Measurements from ENCODE around the gene GAST. TPM values are rescaled to one million over a fixed set of nuclear protein-coding genes. Genes with fewer than 3 reads are reported as not detected.

The GAST gene
- total and polyA plus RNA-seq, 2 experiments from 2014 or later, result not detected

- TF ChIP-seq CTCF (conservative IDR thresholded peaks at IDR 0.05; ENCODE audit: low read depth in 2 of 2), result no peak
- TF ChIP-seq REST (IDR thresholded peaks at IDR 0.05; ENCODE audit: unreplicated experiment), result no peak
- no peak for TF ChIP-seq NANOG (IDR thresholded peaks at IDR 0.05; ENCODE audit: borderline replicate concordance)
- no peak for TF ChIP-seq CREB1 (CRISPR knock-in tag; IDR thresholded peaks at IDR 0.05; ENCODE audit: low read depth)
- TF ChIP-seq, protein P1, sequence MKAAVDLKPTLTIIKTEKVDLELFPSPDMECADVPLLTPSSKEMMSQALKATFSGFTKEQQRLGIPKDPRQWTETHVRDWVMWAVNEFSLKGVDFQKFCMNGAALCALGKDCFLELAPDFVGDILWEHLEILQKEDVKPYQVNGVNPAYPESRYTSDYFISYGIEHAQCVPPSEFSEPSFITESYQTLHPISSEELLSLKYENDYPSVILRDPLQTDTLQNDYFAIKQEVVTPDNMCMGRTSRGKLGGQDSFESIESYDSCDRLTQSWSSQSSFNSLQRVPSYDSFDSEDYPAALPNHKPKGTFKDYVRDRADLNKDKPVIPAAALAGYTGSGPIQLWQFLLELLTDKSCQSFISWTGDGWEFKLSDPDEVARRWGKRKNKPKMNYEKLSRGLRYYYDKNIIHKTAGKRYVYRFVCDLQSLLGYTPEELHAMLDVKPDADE (IDR thresholded peaks at IDR 0.05), result no peak
- no peak for TF ChIP-seq ZNF114 (CRISPR knock-in tag; IDR thresholded peaks at IDR 0.05)
- no peak for TF ChIP-seq STAT1 (IDR thresholded peaks at IDR 0.05; ENCODE audit: unreplicated experiment)
Measured at GRCh38 chr17:41710472-41711090, 1.6 kb upstream of the GAST start (continued).

DNA sequence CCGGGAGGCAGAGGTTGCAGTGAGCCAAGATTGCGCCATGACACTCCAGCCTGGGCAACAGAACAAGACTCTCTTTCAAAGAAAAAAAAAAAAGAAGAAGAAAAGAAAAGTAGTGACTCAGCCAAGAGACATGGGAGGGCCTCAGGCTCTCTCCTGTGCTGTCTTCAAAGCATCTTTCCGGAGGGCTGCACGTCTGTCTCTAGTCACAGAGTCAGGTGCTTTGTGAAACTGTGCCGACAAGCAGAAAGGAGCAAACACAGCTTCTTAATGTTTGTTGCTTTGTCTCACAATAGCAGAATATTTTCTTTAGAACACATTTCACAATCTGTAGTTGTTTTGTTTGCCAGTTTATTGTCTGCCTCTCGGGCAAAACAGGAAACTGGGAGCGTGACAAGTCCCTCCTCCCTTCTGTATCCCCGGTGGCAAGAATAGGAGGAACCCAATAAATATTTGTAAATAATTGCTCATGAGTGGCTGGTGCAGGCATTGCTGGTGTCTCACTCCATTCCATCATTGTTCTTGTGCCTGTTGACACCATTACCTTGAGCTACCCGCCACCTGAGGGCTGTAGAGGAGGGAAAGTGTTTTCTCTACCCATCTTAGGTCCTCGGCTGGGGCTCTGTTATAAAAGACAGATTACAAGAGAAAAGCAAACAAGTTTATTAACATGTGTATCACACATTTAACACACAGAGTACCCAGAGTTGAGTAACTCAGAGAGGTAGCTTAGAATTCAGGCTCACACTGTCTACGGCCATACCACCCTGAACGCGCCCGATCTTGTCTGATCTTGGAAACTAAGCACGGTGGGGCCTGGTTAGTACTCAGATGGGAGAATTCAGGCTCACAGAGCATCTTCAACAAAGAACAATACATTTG lies 5.5 kb downstream of the GAST start:
- H3K79me2 ChIP-seq (replicated peaks; ENCODE audit: insufficient read depth), result no peaks in the 10 kb centered on the region
- H3K36me3 ChIP-seq (ENCODE audit: insufficient read depth), result no peaks in the 10 kb centered on the region
- DNase-seq (ENCODE audit: low spot score), result no peak
- H3K27ac ChIP-seq (ENCODE audit: low read depth), result no peak overlapping the region
- H3K4me3 Mint-ChIP-seq, result no peak overlapping the region
- no peaks in the 10 kb centered on the region; the same call in 1 of the 2 replicates for H3K4me1 ChIP-seq (ENCODE audit: insufficient read depth)
- no peak overlapping the region for H3K4me3 ChIP-seq
- H3K9me3 Mint-ChIP-seq, result peaks cover 3% of the 10 kb centered on the region; the same call in 1 of the 3 replicates
- H3F3A ChIP-seq (replicated peaks; ENCODE audit: low read depth), result no peaks in the 10 kb centered on the region
- H3K36me3 Mint-ChIP-seq (ENCODE audit: low read depth), result no peaks in the 10 kb centered on the region
- H3K27me3 Mint-ChIP-seq (ENCODE audit: insufficient read depth, low read depth, poor library complexity), result no peaks in the 10 kb centered on the region
- no peaks in the 10 kb centered on the region for H3K27me3 ChIP-seq (ENCODE audit: insufficient read depth)
- H3K9me2 ChIP-seq (ENCODE audit: insufficient read depth), result no peaks in the 10 kb centered on the region
- no peak overlapping the region for H3K4me2 ChIP-seq
- H3K27ac Mint-ChIP-seq, result no peak overlapping the region
- peaks cover 7% of the 10 kb centered on the region; the same call in 2 of the 3 replicates for H3K4me1 Mint-ChIP-seq
- H2AFZ ChIP-seq, result peak overlapping the region; percentile 56; the same call in 1 of the 2 replicates
- H4K20me1 ChIP-seq (replicated peaks; ENCODE audit: insufficient read depth), result no peaks in the 10 kb centered on the region
- ATAC-seq, result no peak
- no peak for TF ChIP-seq EZH2phosphoT487 (IDR thresholded peaks at IDR 0.05; ENCODE audit: unreplicated experiment)
- no peak for TF ChIP-seq ZNF331 (CRISPR knock-in tag; IDR thresholded peaks at IDR 0.05; ENCODE audit: low read depth)
- no peak for TF ChIP-seq ZNF114 (CRISPR knock-in tag; IDR thresholded peaks at IDR 0.05)
- no peak for TF ChIP-seq NANOG (IDR thresholded peaks at IDR 0.05; ENCODE audit: borderline replicate concordance)
- TF ChIP-seq, protein P1 (IDR thresholded peaks at IDR 0.05), result no peak
- TF ChIP-seq EZH2 (IDR thresholded peaks at IDR 0.05; ENCODE audit: low read depth, unreplicated experiment), result no peak
- TF ChIP-seq CTCF (conservative IDR thresholded peaks at IDR 0.05; ENCODE audit: low read depth in 2 of 2), result no peak
- no peak for TF ChIP-seq JUNB (IDR thresholded peaks at IDR 0.05; ENCODE audit: unreplicated experiment)

Data from GM23338 (cell line).